GM12864 (cell line): ENCODE results near the gene PNPLA8.

ENCODE experiments used
- DNase-seq: peaks from one replicate; pipeline ENCODE4 v3.0.0-alpha.2; 2011; ENCODE audit warnings: low read depth
- H3K4me3 ChIP-seq: 2 replicates; pipeline ENCODE4 v1.5.1; 2011; ENCODE audit warnings: mild to moderate bottlenecking, low read depth, low read length, control low read depth
- CTCF ChIP-seq: IDR thresholded peaks from 2 replicates; pipeline ENCODE4 v1.5.1; 2011; ENCODE audit warnings: low read depth, mild to moderate bottlenecking, moderate library complexity, low read length, control low read depth, inconsistent platforms; ENCODE audit errors: missing control alignments

Gene PNPLA8

DNA sequence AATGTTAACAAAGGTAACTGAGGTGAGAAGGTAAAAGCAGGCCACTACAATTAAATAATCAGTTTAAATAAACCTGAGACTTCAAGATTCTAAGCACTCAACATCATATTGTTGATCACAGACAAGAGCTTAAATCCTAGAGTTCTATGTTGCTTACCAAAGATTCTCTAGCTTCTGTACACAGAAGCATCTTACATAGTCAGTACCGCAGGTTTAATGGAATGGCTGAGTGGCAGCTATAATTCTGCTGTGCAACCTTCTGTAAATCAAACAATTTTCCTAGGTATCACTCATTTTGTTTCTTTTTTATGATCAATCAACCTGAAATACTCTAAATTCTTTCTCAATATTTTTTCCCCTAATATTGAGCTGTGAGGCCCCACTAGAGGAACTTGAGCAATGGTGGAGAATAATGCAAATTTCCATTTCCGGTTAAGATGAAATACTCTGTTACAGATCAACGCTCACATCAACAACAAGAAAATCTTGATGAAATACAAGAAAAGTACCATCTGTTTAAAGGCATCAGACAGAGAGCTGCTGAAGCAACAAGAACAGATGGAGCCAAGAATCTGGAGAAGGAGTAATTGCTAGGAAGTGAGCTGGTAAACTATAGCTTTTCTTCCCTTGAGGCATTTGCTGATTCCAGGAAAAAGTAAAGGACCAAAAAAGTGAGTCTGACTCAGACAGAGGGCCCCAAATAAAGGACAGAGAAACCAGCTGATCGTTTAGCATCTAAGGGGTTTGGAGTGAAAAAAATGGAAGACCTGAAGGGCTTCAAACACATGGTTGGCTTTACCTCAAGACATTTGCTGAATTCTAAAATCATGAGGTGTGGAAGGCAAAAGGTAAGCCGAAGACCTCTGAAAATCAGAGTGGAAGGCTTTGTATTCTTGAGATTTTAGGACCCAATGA lies 22.6 kb downstream of the PNPLA8 start:
- no peak overlapping the region for H3K4me3 ChIP-seq
- TF ChIP-seq CTCF: no peak

DNA sequence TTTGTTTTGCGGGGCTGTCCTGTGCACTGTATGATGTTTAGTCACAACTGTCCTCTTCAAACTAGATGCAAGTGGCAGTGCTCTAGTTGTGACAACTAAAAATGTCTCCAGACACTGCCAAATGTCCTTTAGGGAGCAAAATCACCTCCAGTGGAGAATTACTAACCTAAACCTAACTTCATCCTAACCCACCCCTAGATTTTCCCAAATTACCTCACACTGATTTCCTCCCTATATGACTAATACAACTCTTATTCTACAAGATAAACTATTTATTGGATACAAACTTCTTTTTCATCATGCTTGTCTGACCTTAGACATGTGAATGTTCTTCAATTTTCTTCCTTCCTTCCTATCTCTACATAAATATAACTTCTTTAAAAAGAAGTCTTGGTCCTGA lies 26.4 kb downstream of the PNPLA8 start:
- DNase-seq: no peak

More for the DNA sequence above, 22.6 kb downstream of the PNPLA8 start:
- peak; percentile 39 for DNase-seq

DNA sequence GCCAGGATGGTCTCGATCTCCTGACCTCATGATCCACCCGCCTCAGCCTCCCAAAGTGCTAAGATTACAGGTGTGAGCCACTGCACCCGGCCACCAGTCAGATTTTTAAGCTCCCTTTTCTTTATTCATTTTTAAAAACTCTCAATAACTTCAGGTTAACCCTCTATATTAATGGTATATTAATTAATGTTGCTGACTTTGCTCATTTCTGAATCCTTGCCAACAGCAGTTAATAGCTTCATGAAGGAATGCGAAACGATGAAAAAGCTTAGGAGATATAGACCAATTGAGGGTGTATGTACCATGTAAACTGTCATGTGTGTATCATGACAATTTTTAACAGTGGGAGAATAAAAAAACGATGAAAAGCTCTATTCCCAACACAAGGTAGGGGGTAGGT lies 27.5 kb downstream of the PNPLA8 start:
- no peak overlapping the region for H3K4me3 ChIP-seq
- no peak for DNase-seq
- TF ChIP-seq CTCF: no peak

More for the DNA sequence above, 26.4 kb downstream of the PNPLA8 start:
- H3K4me3 ChIP-seq: no peak overlapping the region
- no peak for TF ChIP-seq CTCF

- peak; percentile 25 for DNase-seq
- H3K4me3 ChIP-seq: no peak overlapping the region
- peak; percentile 66 for TF ChIP-seq CTCF
Measured at GRCh38 chr7:108497082-108497725, 28.7 kb downstream of the PNPLA8 start.

DNA sequence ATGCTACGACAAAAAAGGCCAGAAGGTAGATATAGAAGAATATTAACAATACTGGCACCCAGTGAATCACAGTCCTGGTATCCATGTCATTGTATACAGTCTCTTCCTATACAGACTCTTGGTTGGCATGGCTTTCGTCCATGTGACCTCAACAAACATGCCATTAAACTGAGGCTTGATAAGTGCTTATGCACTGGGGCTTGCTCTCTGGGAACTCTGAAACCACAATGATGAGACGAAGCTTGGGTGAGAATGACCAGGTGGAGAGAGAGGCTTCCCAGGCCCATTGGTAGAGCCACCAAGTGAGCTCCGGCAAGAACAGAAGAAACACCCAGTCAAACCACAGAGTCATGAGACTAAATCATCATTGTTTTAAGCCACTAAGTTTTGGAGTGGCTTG lies 33.2 kb downstream of the PNPLA8 start:
- no peak for TF ChIP-seq CTCF
- no peak overlapping the region for H3K4me3 ChIP-seq
- DNase-seq: no peak

DNA sequence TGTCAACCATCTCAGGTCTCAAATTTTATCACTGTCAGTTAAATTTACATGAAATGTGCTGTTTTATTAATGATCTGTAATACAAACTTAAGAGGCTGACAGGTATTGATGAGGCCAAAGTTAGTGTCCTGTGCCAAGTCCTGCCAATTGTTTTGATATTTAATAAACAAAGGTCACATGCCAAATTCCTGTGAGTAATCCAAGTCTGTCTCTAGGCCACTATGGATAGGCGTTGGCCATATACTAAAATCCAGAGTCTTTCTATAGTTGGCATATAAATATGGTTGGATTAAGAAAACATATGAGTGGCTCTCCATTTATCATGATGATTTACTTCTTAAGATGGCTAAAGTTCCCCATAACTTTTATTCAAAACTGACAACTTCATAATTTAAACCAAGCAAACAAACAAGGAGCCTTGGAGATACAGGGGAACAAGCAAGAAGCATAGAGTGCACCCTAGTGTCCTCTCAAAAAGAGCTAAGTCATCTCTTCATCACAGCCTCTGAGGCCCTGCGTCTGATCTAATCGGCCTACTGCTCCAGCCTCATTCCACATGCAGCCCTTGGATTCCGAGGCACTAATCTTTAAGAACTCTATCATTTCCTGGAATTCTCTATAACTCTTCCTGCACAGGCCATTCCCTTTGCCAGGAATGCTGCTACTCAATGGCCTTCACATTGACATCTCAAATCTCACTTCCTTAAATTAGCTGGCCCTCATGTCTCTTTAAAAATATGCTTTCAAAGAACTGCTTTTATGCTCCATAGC lies 37.0 kb downstream of the PNPLA8 start:
- no peak for TF ChIP-seq CTCF
- H3K4me3 ChIP-seq: no peak overlapping the region
- no peak for DNase-seq
